ENCODE results near the gene JADE3. TPM values are rescaled to one million over a fixed set of nuclear protein-coding genes. Genes with fewer than 3 reads are reported as not detected.

JADE3 gene
- total RNA-seq, 6 donors from 2014 or later = 4.2 to 10.7 (median 7.8) TPM

Small RNA genes within 50 kb of the gene (small RNA-seq; reads per million reads assigned to genes)
- gene RNU6-1189P = 0 reads per million in 4 donors

Other genes starting within 250 kb of the JADE3 start
- 1 to 10 TPM; 4.6 to 9.0 (median 6.4) TPM for gene SLC9A7, start 153.3 kb upstream of the JADE3 start, total RNA-seq
- gene RP2, start 75.4 kb upstream of the JADE3 start, total RNA-seq = 10 to 100 TPM in 4 of 6 donors, 1 to 10 TPM in 2; 3.1 to 22.0 (median 15.0) TPM
- gene RGN, start 166.0 kb downstream of the JADE3 start, total RNA-seq = 10 to 100 TPM in 3 of 6 donors, 1 to 10 TPM in 3; 7.3 to 51.3 (median 9.6) TPM
- gene NDUFB11, start 232.3 kb downstream of the JADE3 start, total RNA-seq = 10 to 100 TPM; 41.9 to 77.5 (median 66.7) TPM
- gene RBM10, start 232.8 kb downstream of the JADE3 start, total RNA-seq = 10 to 100 TPM; 29.2 to 59.7 (median 32.5) TPM